Measurements from ENCODE around the gene COX6A2. TPM values are rescaled to one million over a fixed set of nuclear protein-coding genes. Genes with fewer than 3 reads are reported as not detected.

COX6A2 gene
- not detected for total RNA-seq

DNA sequence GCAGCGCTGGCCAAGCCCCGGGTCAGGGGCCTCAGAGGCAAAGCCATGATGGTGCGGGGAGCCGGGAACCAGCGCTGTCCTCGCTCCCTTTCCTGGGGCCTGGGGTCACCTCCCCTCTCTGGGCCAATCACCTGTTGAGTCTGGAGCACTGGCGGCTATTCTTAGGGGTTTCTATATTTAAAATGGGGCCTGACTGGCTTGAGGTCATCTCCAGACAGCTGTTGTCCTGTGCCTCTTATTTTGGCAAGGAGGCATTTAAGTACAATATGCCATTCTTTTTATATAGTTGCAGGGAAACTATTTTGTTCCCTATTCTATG is at the start of gene COX6A2:
COX6A2 (minus strand) TSS at position 82 of the 319 bp plus-strand sequence; CDS start at position 47, 35 bp downstream.
- H3K4me3 Mint-ChIP-seq: peak within 1 kb of the TSS; percentile 13
- H3K36me3 Mint-ChIP-seq (ENCODE audit: low read depth): no peaks in the 10 kb centered on the region
- H3K27me3 Mint-ChIP-seq: peaks cover 11% of the 10 kb centered on the region
- no peak within 1 kb of the TSS for H3K27ac Mint-ChIP-seq
- ATAC-seq (replicated peaks): no peak
- no peaks in the 10 kb centered on the region for H3K4me1 Mint-ChIP-seq
- H3K9me3 Mint-ChIP-seq: no peaks in the 10 kb centered on the region

DNA sequence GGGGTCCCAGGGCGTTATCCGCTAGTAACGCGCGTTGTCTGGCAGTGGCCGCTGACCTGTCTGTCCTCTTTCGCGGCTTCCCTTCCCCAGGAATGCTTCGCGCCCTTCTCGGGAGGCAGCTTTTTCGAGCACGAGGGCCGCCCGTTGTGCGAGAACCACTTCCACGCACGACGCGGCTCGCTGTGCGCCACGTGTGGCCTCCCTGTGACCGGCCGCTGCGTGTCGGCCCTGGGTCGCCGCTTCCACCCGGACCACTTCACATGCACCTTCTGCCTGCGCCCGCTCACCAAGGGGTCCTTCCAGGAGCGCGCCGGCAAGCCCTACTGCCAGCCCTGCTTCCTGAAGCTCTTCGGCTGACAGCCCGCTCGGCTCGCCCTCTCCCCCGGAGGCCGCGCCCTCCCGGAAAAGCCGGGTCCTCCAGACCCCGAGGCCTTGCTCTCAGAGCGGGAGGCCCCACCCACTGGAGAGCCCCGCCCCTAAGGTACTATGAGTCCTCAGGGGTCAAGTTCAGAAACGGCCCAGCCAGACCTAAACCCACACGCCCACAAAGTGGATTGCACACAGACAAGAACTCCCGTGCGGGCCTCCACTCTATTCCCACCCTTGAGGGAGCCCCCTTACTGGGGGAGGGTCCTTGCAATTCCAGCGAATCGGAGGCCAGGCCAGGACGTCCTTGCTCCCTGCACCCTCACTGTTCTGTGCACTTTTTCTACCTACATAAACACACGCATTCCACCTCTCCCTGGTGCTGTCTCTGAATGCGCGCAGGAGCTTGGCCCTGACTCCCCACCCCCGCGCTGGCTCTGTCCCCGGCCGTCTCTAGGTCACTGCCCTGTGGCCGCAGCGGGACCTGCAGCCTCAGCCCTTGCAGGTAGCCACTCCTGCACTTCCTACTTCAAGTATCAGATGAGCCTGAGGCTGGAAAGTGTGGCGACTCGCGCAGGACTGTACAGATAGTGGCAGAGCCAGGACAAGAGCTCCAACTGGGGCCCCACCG is 49.4 kb upstream of the COX6A2 start:
- H3K9me3 Mint-ChIP-seq: no peaks in the 10 kb centered on the region
- H3K27me3 Mint-ChIP-seq: peaks cover 2% of the 10 kb centered on the region
- peak; percentile 36 for ATAC-seq (replicated peaks)
- H3K36me3 Mint-ChIP-seq (ENCODE audit: low read depth): no peaks in the 10 kb centered on the region
- H3K4me1 Mint-ChIP-seq: peaks cover 11% of the 10 kb centered on the region
- H3K27ac Mint-ChIP-seq: peak overlapping the region; percentile 62
- peak overlapping the region; percentile 82 for H3K4me3 Mint-ChIP-seq

DNA sequence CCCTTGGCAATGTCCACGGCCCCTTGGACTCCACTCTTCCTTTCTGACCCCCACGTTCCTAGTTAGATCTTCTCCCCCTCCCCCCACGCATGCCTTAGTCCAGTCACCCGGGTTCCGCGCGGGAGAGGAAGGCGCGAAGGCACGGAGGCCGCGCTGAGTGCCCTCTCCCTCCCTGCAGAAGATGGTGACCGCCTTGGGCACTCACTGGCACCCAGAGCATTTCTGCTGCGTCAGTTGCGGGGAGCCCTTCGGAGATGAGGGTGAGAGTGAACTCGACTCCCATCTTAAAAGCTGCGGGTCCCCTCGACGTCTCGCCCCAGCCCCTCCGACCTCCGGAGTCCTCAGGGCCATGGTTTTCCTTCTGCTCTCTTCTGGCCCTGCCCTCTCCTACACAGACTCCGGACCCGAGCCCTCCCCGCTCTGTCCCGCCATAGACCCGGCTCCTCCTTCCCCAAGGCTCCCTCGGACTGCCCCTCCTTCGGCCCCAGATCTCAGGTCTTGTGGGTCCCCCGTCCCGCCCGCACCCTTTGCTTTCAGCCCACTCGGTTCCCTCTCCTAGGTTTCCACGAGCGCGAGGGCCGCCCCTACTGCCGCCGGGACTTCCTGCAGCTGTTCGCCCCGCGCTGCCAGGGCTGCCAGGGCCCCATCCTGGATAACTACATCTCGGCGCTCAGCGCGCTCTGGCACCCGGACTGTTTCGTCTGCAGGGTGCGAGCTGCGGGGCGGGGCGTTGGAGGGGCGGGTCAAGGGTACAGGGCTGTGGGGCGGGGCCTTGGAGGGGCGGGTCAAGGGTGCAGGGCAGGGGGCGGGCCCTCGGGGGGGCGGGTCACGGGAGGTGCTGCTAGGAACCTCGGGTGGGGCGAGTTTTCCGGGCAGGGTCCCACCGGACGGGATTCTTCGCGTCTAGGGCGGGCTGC is 48.4 kb upstream of the COX6A2 start:
- Mint-ChIP-seq H3K4me3 (peak overlapping the region; percentile 82), H3K4me1 (peaks cover 11% of the 10 kb centered on the region), H3K36me3 (ENCODE audit: low read depth) (no peaks in the 10 kb centered on the region), H3K27ac (peak overlapping the region; percentile 78), H3K9me3 (no peaks in the 10 kb centered on the region), H3K27me3 (peaks cover 4% of the 10 kb centered on the region)
- peak; percentile 90 for ATAC-seq (replicated peaks)

DNA sequence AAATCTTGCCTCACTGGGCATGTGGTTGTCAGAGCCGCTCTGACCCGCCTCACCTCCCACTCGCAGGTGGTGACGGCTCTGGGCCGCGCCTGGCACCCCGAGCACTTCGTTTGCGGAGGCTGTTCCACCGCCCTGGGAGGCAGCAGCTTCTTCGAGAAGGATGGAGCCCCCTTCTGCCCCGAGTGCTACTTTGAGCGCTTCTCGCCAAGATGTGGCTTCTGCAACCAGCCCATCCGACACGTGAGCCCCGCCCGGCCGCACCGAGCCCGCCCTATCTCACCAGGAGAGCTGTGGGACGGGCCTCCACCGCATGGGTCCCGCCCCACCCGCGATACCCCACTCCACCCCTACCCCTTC is 47.8 kb upstream of the COX6A2 start:
- Mint-ChIP-seq H3K9me3 (no peaks in the 10 kb centered on the region), H3K36me3 (ENCODE audit: low read depth) (no peaks in the 10 kb centered on the region), H3K4me3 (peak overlapping the region; percentile 82), H3K4me1 (peaks cover 11% of the 10 kb centered on the region), H3K27ac (no peak overlapping the region), H3K27me3 (peaks cover 4% of the 10 kb centered on the region)
- ATAC-seq (replicated peaks): no peak

DNA sequence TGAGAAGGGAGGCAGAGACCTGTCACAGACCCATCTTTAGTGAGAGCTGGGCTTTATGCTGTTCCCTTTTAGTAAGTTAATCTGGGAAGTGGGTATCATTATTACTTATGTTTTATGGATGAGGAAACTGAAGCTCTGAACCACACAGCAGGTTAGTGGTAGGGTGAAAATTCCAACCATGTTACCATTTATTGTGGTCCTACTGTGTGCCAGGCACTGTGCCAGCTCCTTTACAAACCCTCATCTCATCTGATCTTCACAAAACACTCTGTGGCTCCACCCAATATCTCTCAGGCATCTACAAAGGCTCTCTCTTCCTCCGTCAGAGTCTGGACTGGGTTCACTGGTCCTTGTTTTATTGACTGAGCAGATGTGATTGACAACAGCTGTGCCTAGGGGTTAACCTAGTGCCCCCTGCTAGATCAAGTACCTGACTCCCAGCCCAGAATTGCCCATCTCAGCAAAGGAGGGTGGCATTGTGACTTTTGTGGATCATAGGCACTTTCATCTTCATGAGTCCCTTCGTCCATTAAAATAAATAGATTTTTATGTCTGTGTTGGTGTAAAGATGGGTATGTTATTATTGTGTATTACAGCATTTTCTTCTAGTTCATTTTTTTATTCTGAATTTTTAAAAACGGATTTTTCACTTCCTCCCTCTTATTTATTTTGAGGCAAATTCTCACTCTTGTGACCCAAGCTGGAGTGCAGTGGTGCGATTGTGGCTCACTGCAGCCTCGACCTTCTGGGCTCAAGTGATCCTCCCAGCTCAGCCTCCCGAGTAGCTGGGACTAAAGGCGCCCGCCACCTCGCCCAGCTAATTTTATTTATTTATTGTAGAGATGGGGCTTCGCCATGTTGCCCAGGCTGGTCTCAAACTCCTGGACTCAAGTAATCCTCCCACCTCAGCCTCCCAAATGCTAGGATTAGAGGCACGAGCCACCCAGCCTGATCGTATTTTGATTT is 46.9 kb upstream of the COX6A2 start:
- H3K27ac Mint-ChIP-seq: no peak overlapping the region
- H3K4me3 Mint-ChIP-seq: peak overlapping the region; percentile 82
- no peaks in the 10 kb centered on the region for H3K9me3 Mint-ChIP-seq

DNA sequence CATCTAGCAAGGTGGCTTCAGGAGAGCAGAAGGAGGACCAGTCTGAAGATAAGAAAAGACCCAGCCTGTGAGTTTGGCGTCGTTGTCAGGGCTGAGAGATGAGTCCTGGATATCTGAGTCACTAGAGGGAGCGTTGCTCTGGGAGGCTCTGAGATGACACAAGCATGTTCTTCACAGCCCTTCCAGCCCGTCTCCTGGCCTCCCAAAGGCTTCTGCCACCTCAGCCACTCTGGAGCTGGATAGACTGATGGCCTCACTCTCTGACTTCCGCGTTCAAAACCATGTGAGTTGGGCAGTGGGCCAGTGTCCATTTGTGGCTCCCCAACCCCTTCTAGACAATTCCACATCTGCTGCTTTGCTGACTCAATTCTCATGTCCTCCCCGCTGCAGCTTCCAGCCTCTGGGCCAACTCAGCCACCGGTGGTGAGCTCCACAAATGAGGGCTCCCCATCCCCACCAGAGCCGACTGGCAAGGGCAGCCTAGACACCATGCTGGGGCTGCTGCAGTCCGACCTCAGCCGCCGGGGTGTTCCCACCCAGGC is 46.1 kb upstream of the COX6A2 start:
- Mint-ChIP-seq H3K4me1 (peaks cover 11% of the 10 kb centered on the region), H3K36me3 (ENCODE audit: low read depth) (no peaks in the 10 kb centered on the region), H3K27ac (no peak overlapping the region), H3K4me3 (no peak overlapping the region), H3K27me3 (peaks cover 4% of the 10 kb centered on the region), H3K9me3 (no peaks in the 10 kb centered on the region)
- ATAC-seq (replicated peaks): no peak

More for the DNA sequence above, 46.9 kb upstream of the COX6A2 start:
- Mint-ChIP-seq H3K36me3 (ENCODE audit: low read depth) (no peaks in the 10 kb centered on the region), H3K4me1 (peaks cover 11% of the 10 kb centered on the region), H3K27me3 (peaks cover 4% of the 10 kb centered on the region)
- no peak for ATAC-seq (replicated peaks)

DNA sequence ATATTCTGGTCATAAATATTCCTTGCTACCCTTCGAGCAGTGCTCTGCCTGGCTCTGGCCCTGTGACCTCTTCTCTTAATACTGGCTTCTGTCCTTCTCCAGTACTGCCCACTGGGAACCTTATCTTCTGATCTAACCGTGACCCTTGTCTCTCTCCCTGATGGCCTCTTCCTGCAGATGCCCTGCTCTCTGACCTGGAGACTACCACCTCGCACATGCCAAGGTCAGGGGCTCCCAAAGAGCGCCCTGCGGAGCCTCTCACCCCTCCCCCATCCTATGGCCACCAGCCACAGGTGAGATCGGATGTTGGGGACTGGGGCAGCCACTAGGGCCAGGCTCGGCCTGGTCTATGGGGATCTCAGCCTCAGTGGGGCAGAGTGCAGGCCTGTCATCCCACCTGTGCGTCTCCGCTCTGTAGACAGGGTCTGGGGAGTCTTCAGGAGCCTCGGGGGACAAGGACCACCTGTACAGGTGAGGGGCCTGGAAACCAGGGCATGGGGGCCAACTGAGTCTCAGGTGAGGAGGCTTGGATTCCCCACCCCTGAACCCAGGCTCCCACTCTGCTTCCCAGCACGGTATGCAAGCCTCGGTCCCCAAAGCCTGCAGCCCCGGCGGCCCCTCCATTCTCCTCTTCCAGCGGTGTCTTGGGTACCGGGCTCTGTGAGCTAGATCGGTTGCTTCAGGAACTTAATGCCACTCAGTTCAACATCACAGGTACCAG is 45.3 kb upstream of the COX6A2 start:
- Mint-ChIP-seq H3K27me3 (peaks cover 4% of the 10 kb centered on the region), H3K36me3 (ENCODE audit: low read depth) (no peaks in the 10 kb centered on the region), H3K9me3 (no peaks in the 10 kb centered on the region), H3K4me1 (peaks cover 11% of the 10 kb centered on the region), H3K4me3 (peak overlapping the region; percentile 54), H3K27ac (no peak overlapping the region)
- ATAC-seq (replicated peaks): no peak

DNA sequence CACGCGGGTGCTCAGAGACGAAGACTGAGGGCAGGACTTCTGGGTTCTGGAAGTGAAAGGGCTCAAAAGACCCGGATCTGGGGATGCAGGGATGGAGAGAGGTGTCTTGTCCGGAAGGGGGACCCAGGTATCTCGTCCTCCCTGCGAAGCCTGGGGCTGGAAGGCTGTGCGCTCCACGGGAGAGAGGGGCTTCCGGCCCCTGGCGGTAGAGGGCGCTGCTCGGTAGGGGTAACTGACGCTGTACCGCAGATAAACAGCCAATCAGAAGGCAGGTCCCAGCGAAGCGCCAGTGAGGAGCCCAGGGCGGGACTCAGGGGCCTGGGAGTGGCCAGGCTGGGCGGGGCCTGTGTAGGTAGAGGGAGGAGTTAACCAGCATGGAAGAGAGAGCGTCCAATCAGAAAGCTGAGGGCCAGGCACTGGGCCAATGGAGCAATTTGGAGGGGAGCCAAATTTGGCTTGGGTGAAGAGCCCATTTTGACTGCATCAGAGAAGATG is 44.6 kb upstream of the COX6A2 start:
- H3K9me3 Mint-ChIP-seq: no peaks in the 10 kb centered on the region
- H3K4me3 Mint-ChIP-seq: peak overlapping the region; percentile 54
- H3K27me3 Mint-ChIP-seq: peaks cover 4% of the 10 kb centered on the region
- peaks cover 5% of the 10 kb centered on the region for H3K4me1 Mint-ChIP-seq
- ATAC-seq (replicated peaks): peak; percentile 44
- H3K27ac Mint-ChIP-seq: peak overlapping the region; percentile 50
- H3K36me3 Mint-ChIP-seq (ENCODE audit: low read depth): no peaks in the 10 kb centered on the region

DNA sequence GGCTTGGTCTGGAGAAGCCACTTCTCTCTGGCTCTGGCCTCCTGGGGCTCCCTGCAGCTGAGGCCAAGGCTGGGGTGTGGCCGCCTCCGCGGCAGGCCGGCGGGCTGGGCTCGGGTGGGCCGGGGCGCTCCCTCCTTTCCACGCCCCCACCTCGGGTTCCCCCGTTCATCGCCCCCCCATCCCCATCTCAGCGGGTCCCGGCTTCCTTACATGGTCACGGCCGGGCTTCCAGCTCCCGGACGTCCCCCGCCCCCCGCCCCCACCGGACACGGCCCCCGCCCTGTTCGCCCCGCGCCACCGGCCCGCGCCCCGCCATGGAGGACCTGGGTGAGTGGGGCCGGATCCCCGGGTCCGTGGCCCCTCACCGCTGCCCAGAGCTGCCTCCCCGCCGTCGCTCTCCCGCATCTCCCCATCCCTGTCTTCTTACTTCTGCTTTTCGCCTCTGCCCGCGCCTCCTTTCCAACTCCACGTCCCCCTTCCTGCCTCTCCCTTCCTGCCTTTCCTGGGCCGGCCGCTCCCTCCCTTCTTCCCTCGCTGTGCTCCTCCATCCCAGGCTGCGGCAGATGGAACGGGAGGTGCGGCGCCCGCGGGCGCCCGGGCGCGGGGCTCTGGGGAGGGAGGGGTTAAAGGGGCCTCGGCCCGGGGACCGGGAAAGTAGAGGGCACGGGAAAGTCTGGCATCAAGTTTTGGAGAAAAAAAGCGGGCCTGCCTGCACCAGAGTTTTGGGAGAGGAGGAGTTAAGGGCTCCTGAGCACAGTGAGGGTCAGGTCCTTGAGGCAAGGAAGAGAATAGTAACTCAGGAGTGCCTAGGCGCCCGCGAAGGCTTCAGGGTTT is 43.9 kb upstream of the COX6A2 start, which contains the start of gene TGFB1I1:
TGFB1I1 (plus strand) TSS at position 278 of the 834 bp plus-strand sequence; CDS start at position 315, 37 bp downstream.
- H3K4me1 Mint-ChIP-seq: peaks cover 4% of the 10 kb centered on the region
- peak within 1 kb of the TSS; percentile 54 for H3K4me3 Mint-ChIP-seq
- no peaks in the 10 kb centered on the region for H3K9me3 Mint-ChIP-seq
- peaks cover 4% of the 10 kb centered on the region for H3K27me3 Mint-ChIP-seq
- no peak for ATAC-seq (replicated peaks)
- peak within 1 kb of the TSS; percentile 50 for H3K27ac Mint-ChIP-seq
- no peaks in the 10 kb centered on the region for H3K36me3 Mint-ChIP-seq (ENCODE audit: low read depth)

DNA sequence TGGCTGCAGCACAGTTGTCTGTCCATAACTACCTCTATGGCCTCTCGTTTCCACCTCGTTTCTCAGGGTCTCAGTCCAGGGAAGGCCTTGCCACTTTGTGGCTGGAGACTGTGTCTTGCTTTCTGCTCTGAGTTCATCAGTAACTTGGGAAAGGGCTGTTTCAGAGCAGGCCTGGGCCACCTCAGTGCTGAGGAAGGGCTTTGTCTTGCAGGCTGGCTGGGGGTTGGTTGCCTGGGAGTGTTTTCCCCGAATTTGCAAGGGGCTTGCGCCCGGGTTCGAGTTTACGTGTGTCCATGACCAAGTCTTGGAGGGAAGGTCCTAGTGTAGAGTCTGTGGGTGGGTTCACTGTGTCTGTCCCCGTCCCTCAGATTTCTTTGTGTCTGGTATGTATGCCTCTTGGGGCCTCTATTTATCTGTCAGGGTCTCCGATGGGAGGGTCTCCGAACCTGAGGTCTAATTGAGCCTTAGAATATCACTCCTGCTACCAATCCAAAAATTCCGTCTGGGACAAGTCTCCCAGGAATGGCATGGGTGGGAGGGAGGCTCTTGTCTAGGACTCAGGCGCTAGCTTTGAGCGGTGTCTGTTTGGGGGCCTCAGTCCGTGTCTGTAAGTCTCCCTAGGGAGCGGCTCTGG is 43.2 kb upstream of the COX6A2 start:
- H3K27me3 Mint-ChIP-seq: peaks cover 4% of the 10 kb centered on the region
- peaks cover 2% of the 10 kb centered on the region for H3K4me1 Mint-ChIP-seq
- no peak for ATAC-seq (replicated peaks)
- H3K4me3 Mint-ChIP-seq: peak overlapping the region; percentile 3
- no peaks in the 10 kb centered on the region for H3K36me3 Mint-ChIP-seq (ENCODE audit: low read depth)
- H3K9me3 Mint-ChIP-seq: no peaks in the 10 kb centered on the region
- H3K27ac Mint-ChIP-seq: no peak overlapping the region

DNA sequence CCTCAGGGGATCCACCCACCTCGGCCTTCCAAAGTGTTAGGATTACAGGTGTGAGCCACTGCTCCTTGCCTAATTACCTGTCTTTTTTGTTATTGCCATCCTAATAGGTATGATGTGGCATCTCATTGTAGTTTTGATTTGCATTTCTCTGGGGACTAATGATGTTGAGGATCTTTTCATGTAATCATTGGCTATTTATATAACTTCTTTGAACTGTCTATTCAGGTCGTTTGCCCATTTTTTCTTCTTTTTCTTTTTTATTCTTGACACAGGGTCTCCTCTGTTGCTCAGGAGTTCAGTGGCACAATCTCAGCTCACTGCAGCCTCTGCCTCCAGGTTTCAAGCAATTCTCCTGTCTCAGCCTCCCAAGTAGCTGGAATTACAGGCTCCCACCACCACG is 42.5 kb upstream of the COX6A2 start:
- no peak overlapping the region for H3K27ac Mint-ChIP-seq
- H3K4me1 Mint-ChIP-seq: no peaks in the 10 kb centered on the region

DNA sequence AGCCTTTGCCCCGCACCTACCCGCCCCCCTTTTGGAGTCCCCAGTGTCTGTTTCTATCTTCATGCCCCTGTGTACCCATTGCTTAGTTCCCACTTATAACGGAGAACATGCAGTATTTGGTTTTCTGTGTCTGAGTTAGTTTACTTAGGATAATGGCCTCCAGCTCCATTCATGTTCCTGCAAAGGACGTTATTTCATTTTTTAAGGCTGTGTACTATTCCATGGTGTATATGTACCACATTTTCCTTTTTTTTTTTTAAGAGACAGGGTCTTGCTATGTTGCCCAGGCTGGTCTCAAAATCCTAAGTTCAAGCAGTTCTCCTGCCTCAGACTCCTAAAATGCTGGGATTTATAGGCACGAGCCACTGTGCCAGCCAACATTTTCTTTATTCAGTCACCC is 39.7 kb upstream of the COX6A2 start:
- ATAC-seq (replicated peaks): no peak
- Mint-ChIP-seq H3K36me3 (ENCODE audit: low read depth) (peaks cover 17% of the 10 kb centered on the region), H3K4me1 (no peaks in the 10 kb centered on the region), H3K9me3 (no peaks in the 10 kb centered on the region), H3K4me3 (no peak overlapping the region), H3K27ac (no peak overlapping the region), H3K27me3 (peaks cover 4% of the 10 kb centered on the region)

More for the DNA sequence above, 42.5 kb upstream of the COX6A2 start:
- peaks cover 4% of the 10 kb centered on the region for H3K27me3 Mint-ChIP-seq
- H3K36me3 Mint-ChIP-seq (ENCODE audit: low read depth): peaks cover 2% of the 10 kb centered on the region
- no peaks in the 10 kb centered on the region for H3K9me3 Mint-ChIP-seq
- ATAC-seq (replicated peaks): no peak
- no peak overlapping the region for H3K4me3 Mint-ChIP-seq

Measured in activated T-helper 17 cell treated with anti-CD3 and anti-CD28 coated beads, Interleukin-2, amount 50 U/mL, for 72 hours (primary cell).